ENCODE results near the gene LZTR1.

LZTR1 gene

GRCh38 chr22:21028277-21029251 is 46.5 kb downstream of the LZTR1 start:
- Histone ChIP-seq H4K20me1 (ENCODE audit: insufficient read depth, low read length) (no peaks in the 10 kb centered on the region), H3K36me3 (replicated peaks; ENCODE audit: low read depth, low read length) (no peaks in the 10 kb centered on the region), H3K9me3 (ENCODE audit: insufficient read depth, low read length) (no peaks in the 10 kb centered on the region), H3K4me1 (ENCODE audit: low read length) (no peaks in the 10 kb centered on the region), H3K4me3 (ENCODE audit: low read length) (no peak overlapping the region), H3K27me3 (ENCODE audit: low read depth, low read length) (no peaks in the 10 kb centered on the region), H3K9ac (ENCODE audit: low read length) (no peak overlapping the region), H3K27ac (ENCODE audit: low read length) (no peak overlapping the region), H2AFZ (ENCODE audit: low read depth, low read length) (no peak overlapping the region), H3K4me2 (ENCODE audit: low read length) (no peak overlapping the region), H3K79me2 (ENCODE audit: low read length) (no peaks in the 10 kb centered on the region)
- TF ChIP-seq EZH2phosphoT487 (IDR thresholded peaks at IDR 0.05; ENCODE audit: low read depth) (no peak), CTCF (IDR thresholded peaks at IDR 0.05; ENCODE audit: low read depth, low read length) (no peak)

DNA sequence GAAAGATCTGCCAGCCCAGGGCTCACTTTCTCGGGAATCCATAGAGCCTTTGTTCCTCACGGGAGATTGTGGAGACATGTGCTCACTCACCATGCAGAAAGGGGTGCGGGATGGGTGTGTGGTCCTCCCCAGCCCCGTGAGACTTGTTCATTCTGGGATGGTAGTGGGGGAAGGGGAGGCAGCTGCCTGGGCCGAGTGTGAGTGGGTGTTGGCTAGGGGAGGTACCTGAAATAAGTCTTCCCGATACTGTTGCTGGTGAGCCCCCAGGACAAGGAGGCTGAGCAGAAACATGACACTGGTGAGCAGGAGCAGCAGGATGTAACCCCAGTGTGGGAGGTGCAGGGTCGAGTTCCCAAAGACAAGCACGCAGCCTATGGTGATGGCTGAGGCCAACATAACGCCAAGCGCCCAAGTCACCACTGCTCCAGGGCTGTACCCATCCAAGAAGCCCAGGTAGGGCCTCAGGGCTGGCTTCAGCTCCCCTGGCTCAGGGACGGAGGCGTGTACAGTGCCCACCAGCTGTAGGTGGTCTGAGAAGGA is 47.5 kb downstream of the LZTR1 start:
- H3K4me3 ChIP-seq (ENCODE audit: low read length), result no peak overlapping the region
- no peaks in the 10 kb centered on the region for H3K4me1 ChIP-seq (ENCODE audit: low read length)
- no peak overlapping the region for H3K4me2 ChIP-seq (ENCODE audit: low read length)
- H3K27me3 ChIP-seq (ENCODE audit: low read depth, low read length), result no peaks in the 10 kb centered on the region
- no peaks in the 10 kb centered on the region for H3K36me3 ChIP-seq (replicated peaks; ENCODE audit: low read depth, low read length)
- no peaks in the 10 kb centered on the region for H4K20me1 ChIP-seq (ENCODE audit: insufficient read depth, low read length)
- H3K27ac ChIP-seq (ENCODE audit: low read length), result no peak overlapping the region
- no peaks in the 10 kb centered on the region for H3K9me3 ChIP-seq (ENCODE audit: insufficient read depth, low read length)
- H3K9ac ChIP-seq (ENCODE audit: low read length), result no peak overlapping the region
- H2AFZ ChIP-seq (ENCODE audit: low read depth, low read length), result no peak overlapping the region
- H3K79me2 ChIP-seq (ENCODE audit: low read length), result no peaks in the 10 kb centered on the region
- TF ChIP-seq CTCF (IDR thresholded peaks at IDR 0.05; ENCODE audit: low read depth, low read length) (no peak), EZH2phosphoT487 (IDR thresholded peaks at IDR 0.05; ENCODE audit: low read depth) (no peak)

DNA sequence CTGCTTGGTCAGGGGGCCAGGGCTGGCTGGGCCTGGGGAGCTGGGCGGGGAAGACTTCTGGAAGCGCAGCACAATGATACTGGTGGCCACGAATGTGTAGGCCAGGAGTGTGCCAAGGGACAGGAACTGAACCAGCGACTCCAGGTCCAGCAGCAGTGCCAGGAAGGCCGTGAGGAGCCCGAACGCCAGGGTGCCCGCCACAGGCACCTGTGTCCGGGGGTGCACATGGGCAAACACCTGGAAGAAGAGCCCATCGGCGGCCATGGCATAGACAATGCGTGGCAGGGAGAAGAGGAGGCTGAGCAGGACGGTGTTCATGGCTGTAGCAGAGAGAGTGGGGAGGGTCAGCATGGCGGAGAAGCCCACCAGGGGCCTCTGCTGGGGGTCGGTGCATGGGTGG is 47.9 kb downstream of the LZTR1 start:
- H3K4me1 ChIP-seq (ENCODE audit: low read length), result no peaks in the 10 kb centered on the region
- H3K9me3 ChIP-seq (ENCODE audit: insufficient read depth, low read length), result no peaks in the 10 kb centered on the region
- no peak overlapping the region for H3K27ac ChIP-seq (ENCODE audit: low read length)
- H2AFZ ChIP-seq (ENCODE audit: low read depth, low read length), result no peak overlapping the region
- H3K27me3 ChIP-seq (ENCODE audit: low read depth, low read length), result no peaks in the 10 kb centered on the region
- H3K36me3 ChIP-seq (replicated peaks; ENCODE audit: low read depth, low read length), result no peaks in the 10 kb centered on the region
- H3K9ac ChIP-seq (ENCODE audit: low read length), result no peak overlapping the region
- H3K4me3 ChIP-seq (ENCODE audit: low read length), result no peak overlapping the region
- H4K20me1 ChIP-seq (ENCODE audit: insufficient read depth, low read length), result no peaks in the 10 kb centered on the region
- H3K79me2 ChIP-seq (ENCODE audit: low read length), result no peaks in the 10 kb centered on the region
- TF ChIP-seq EZH2phosphoT487 (IDR thresholded peaks at IDR 0.05; ENCODE audit: low read depth), result no peak
- no peak for TF ChIP-seq CTCF (IDR thresholded peaks at IDR 0.05; ENCODE audit: low read depth, low read length)
- H3K4me2 ChIP-seq (ENCODE audit: low read length), result no peak overlapping the region
